DMS 273 treated with DMSO at 0.1 percent for 48 hours (cell line): ENCODE results near the gene PCP2.

Experiments
- DNase-seq: peaks from one replicate; lab custom pipeline; 2025; lab: John Stamatoyannopoulos, UW

PCP2 gene

DNA sequence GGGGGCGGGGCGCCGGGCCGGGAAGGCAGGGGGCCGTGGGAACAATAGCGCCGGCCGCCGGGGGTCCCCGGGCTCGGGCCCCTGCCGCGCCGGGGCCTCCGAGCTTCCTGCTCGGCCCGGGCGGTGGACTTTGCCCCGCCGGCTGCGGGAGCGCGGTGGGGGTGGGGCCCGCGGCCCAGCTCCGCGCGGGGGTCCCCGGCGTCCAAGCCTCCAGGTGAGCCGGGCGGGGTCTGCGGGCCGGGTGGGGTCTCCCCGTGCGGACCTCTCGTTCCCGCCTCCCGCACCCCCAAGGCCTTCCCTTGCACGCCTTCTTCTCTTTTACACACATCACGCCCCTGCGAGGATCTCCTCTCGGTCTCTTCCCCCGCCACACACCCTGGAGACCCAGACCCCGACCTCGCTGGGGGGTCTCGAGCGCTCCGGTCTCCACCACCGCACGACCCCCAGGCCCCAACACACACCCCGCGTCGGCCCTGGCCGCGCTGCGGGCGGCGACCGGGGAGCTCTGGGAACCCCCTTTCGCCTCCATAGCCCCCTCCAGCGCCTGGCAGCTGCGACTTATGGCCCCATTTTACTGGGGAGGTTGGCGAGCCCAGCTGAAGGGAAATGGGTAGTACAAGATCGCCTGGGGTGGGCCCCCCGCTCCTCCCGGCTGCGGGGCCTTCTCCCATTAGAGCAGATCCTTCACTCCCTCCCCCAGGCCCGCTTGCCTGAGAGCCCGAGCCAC lies 37.1 kb downstream of the PCP2 start:
- no peak for DNase-seq

DNA sequence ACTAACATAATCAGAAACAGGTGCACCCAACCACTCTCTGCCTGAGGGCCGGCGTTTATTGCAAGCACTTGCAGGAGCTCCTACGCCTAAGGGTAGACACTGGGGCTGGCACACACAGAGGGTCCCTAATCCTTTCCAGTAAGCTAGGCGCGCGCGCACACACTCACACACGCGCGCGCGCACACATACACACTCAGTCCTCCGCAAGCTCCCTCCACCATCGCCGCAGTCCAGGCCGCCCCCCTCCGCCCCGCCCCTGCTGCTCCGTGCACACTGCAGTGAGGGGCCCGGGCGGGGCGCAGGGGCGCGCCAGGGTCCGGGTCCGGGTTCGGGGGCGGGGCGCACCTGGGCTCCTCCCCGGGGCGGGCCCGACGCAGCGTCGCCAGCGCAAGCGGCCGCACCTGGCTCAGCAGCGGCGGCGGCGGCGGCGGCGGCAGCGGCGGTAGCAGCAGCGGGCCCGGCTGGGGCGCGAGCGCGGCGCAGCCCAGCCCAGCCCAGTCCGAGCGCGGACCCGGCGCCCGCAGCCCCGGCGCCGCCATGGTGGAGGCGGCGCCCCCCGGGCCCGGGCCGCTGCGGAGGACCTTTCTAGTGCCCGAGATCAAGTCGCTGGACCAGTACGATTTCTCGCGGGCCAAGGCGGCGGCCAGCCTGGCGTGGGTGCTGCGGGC lies 37.9 kb downstream of the PCP2 start, which contains the start of gene CAMSAP3:
Gene CAMSAP3, plus strand, starts transcription at position 398 of the 668 bp plus-strand sequence. Its CDS starts 140 bp downstream, at position 538.
- DNase-seq: no peak

- no peak for DNase-seq
Observed at GRCh38 chr19:7590256-7590655, 43.3 kb downstream of the PCP2 start.

GRCh38 chr19:7589822-7590221 lies 43.7 kb downstream of the PCP2 start:
- DNase-seq: no peak

- DNase-seq: no peak
Observed at GRCh38 chr19:7582446-7582845, 51.1 kb downstream of the PCP2 start.
